Astrocyte of the spinal cord (primary cell): ENCODE data around the gene CARD14.

Experiments used
- DNase-seq: peaks from one replicate; pipeline ENCODE4 v3.0.0; 2011; ENCODE audit warnings: low read depth, low spot score
- H3K4me3 ChIP-seq: 2 replicates; pipeline ENCODE4 v1.5.1; 2011; ENCODE audit warnings: low read depth, mild to moderate bottlenecking, low read length, moderate library complexity
- CTCF ChIP-seq: IDR thresholded peaks from 2 replicates; pipeline ENCODE4 v1.5.1; 2012; ENCODE audit warnings: low read depth, mild to moderate bottlenecking, low read length, inconsistent platforms
- in situ Hi-C: cut with HindIII; loops from 2 replicates; pipeline ENCODE4 v1.10.0; 2017; ENCODE audit warnings: low sequenced_read_pairs

CARD14 gene

GRCh38 chr17:80187515-80187941 is 17.7 kb downstream of the CARD14 start:
- no peak for TF ChIP-seq CTCF
- in situ Hi-C loops: no loop called here
- no peak overlapping the region for H3K4me3 ChIP-seq
- no peak for DNase-seq

GRCh38 chr17:80189611-80190010 is 19.8 kb downstream of the CARD14 start:
- DNase-seq: no peak
- no peak overlapping the region for H3K4me3 ChIP-seq
- no peak for TF ChIP-seq CTCF
- in situ Hi-C loops: no loop called here

DNA sequence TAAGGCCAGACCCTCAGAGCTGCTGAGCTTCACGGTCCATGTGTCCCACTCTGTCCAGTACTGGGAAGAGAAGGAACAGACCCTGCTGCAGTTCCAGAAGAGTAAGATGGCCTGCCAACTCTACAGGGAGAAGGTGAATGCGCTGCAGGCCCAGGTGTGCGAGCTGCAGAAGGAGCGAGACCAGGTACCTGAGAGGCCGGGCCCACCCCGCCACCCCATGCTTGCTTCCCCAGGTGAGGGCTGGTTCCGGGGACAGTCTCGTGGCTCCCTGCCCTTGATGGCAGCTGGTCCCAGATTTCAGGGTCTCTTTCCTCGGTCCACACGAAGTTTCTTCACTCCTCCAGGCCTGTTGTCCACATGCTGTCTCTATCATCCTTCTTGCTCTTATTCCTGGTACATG is 20.9 kb downstream of the CARD14 start:
- H3K4me3 ChIP-seq: no peak overlapping the region
- in situ Hi-C loops: no loop called here
- TF ChIP-seq CTCF: no peak

GRCh38 chr17:80191192-80191591 is 21.4 kb downstream of the CARD14 start:
- no peak for DNase-seq
- no peak overlapping the region for H3K4me3 ChIP-seq
- in situ Hi-C loops: no loop called here
- no peak for TF ChIP-seq CTCF

More for the DNA sequence above, 20.9 kb downstream of the CARD14 start:
- no peak for DNase-seq

DNA sequence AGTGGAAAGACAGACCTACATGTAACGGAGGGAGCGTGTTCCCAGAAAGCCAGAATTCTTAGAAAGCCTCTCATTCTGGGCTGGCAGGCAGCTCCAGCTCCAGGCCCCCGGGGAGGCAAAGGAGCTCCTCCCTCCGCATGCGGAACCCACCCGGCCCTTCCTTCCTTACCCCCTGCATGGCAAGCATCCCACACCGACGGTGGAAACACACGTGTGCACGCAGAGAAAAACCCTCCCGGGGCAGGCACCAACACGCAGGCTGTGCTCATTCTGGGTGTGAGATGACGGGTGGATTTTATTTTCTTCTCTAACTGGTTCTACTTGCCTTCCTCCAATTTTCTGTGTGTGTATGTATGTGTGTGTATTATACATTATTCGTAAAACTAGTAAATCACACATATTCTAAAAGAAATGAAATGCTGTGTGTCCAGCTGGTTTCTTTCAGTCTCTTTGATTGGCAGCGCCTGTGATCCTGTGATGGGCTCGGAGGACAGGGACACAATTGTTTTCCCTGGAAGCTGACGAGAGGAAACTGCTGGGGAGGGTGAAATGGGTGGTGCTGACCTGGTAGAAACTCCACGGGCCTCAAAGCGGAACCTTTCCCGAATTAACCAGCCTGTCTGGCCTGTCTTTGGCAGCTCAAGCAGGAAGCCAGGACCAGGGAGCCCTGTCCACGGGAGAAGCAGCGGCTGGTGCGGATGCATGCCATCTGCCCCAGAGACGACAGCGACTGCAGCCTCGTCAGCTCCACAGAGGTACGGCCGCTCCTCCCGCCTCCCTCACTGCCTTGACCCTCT is 22.2 kb downstream of the CARD14 start:
- DNase-seq: no peak
- H3K4me3 ChIP-seq: no peak overlapping the region
- TF ChIP-seq CTCF: no peak
- in situ Hi-C loops: no loop called here

DNA sequence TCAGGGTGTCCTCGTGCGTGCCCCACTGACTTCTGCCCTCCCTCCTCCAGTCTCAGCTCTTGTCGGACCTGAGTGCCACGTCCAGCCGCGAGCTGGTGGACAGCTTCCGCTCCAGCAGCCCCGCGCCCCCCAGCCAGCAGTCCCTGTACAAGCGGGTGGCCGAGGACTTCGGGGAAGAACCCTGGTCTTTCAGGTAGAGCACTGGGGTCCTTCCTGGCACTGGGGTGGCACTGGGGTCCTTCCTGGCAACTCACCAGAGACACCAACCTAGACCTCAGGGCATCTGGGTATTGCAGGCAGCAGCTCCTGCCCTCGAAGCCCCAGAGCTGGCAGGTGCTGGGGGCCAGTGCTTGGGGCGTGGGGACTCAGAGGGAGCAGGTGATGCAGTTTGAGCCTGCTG is 25.3 kb downstream of the CARD14 start:
- H3K4me3 ChIP-seq: no peak overlapping the region
- DNase-seq: no peak
- in situ Hi-C loops: no loop called here
- TF ChIP-seq CTCF: no peak
